ENCODE measurements around the gene ATP8B4.
A peak's percentile ranks its signal among the peaks of the same experiment; 100 is the strongest.
"Not testable (repeated sequence)": the region's sequence is repeated elsewhere in the genome, so short reads cannot be mapped to it uniquely, and the experiment has no call there.

ATP8B4 gene

GRCh38 chr15:49984436-49984835, 134.6 kb downstream of the ATP8B4 start:
- intact Hi-C loops (cut with DNase I), result no loop called here
- DNase-seq, result no peak

DNA sequence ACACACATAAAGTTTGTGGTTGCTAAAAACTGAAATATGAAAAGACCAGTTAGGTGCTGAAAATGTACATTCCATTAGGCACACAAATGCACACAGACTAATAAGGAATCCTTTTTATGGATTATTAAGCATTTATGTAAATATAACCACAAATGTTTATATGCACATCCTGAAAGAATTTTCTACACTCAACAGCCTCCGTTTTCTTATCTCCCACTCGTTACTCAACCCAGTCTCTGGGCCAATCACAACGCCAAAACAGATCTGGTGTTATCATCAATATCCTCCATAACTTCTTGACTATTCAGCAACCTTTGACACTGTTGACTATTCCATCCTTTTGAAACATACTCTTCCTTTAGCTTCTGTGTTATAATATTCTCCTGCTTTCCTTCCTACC, 136.4 kb downstream of the ATP8B4 start:
- intact Hi-C loops (cut with DNase I), result no loop called here
- no peak for DNase-seq

DNA sequence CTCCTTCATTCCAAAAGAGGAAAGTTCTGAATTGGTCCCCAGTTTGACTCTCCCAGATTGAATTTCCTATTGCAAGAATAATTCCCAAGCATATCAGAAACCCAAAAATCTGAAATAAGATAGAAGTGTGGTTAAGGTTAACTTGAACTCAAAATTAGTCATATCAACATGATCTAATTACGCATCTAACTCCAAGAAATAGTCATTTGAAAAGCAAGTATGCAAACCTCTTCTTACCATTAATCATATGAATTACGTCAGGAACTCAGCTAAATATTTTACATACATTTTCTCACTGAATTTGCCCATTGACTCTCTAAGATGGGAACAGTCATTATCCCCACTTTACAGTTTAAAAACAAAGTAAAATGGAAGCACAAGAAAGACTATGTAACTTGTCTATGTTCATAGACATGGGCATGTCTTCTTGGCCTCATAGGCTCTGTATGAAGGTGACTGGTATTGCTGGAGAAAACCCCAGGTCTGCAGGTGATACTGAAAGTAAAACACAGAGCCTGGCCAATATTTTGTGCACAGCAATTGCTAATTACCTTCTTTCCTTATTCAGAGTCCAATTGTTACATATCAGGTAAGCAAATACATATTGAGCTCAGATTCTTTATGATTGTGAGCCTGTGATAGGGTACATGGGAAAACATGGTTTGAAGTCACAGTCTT, 139.2 kb downstream of the ATP8B4 start:
- DNase-seq, result no peak
- intact Hi-C loops (cut with DNase I), result no loop called here

DNA sequence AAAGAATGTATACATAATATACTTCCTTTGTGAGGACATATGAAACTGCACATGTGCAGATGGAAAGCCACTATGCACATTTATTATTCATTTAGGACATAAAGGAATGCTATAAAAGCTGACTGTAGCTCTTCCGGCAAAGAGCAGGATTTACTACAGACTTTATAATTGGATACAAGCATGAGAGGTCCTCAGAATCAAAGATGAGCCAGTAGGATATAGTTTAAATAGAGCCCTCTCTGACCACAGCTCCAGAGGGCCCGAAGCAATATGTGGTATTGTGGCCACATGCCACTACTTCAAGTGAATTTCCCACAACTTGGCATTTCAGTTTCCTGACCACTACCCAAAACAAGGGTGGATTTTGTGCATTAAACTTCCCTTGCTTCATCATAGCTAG, 140.9 kb downstream of the ATP8B4 start:
- DNase-seq, result no peak
- intact Hi-C loops (cut with DNase I), result no loop called here

DNA sequence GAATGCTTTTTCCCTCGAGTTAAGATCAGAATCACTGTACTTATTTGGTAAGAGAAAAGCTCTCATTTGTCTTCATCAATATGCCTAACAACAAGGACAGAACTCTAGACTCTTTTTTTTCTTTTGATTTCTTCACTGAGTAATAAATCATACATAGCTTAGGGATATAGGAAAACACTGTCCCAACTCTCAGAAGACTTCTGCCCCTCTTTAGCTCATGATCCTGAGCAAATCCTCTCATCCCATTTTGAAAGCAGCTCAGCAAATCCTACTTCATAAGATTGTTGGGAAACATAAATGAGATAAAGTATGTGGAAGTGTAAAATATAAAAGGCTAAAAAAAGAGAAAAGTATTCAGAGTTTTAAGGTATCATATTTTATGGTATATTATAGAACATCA, 141.7 kb downstream of the ATP8B4 start:
- intact Hi-C loops (cut with DNase I), result no loop called here

GRCh38 chr15:49964551-49964950, 154.5 kb downstream of the ATP8B4 start:
- DNase-seq, result no peak
- intact Hi-C loops (cut with DNase I), result no loop called here

More for the DNA sequence above, 141.7 kb downstream of the ATP8B4 start:
- no peak for DNase-seq

DNA sequence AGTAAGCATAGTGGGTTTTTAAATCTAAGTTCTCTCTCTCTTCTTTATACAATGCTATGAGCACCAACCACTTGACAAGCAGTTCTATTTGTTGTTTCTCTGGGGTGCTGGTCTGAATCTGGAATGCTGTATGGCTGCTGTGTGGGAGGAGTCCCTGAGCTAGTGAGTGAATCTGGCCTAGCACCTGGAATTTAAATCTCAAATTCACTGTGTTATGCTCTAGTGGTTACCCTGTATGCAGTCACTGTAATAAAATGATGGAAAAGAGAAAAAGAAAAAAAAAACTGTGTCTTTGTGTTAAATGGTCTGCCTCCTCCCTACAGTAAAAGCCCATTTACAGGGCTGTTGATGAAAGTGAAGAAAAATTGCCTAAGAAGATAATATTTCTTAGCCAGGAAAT, 155.0 kb downstream of the ATP8B4 start:
- intact Hi-C loops (cut with DNase I), result no loop called here
- no peak for DNase-seq

GRCh38 chr15:49963033-49963772, 155.8 kb downstream of the ATP8B4 start:
- intact Hi-C loops (cut with DNase I); DNase-seq: not testable (repeated sequence)

GRCh38 chr15:49962044-49962602, 156.9 kb downstream of the ATP8B4 start:
- DNase-seq, result no peak
- intact Hi-C loops (cut with DNase I), result no loop called here

DNA sequence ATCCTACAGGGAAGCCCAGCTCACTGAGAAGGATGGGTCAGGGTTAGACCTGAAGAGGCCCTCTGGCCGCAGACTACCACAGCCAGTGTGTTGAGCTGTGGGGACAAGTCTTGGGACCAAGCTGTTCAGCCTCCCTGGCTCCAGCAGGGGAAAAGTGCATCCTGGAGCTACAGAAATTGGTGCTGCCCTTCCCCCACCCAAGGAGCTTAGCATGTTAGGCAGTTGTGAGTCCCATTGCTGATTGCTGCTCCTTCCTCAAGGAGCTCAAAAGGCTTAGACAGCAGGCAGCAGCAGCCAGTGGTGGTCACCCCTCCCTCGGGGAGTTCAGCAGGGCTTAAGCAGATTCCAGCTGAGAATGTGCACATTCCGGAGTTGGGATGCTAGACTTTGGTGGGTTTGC, 165.6 kb downstream of the ATP8B4 start:
- DNase-seq, result peak in 1 of 10 donors; percentile 70
- intact Hi-C loops (cut with DNase I), result no loop called here

- intact Hi-C loops (cut with DNase I), result no loop called here
These were observed 172.4 kb downstream of the ATP8B4 start for GRCh38 chr15:49946681-49947080.

GRCh38 chr15:49934487-49934886, 184.5 kb downstream of the ATP8B4 start:
- intact Hi-C loops (cut with DNase I), result no loop called here
- no peak for DNase-seq

More at GRCh38 chr15:49946681-49947080, 172.4 kb downstream of the ATP8B4 start:
- no peak for DNase-seq

- intact Hi-C loops (cut with DNase I), result no loop called here
- DNase-seq, result no peak
These were observed 191.7 kb downstream of the ATP8B4 start for GRCh38 chr15:49927189-49927861.

GRCh38 chr15:49926740-49927139, 192.3 kb downstream of the ATP8B4 start:
- intact Hi-C loops (cut with DNase I), result no loop called here
- no peak for DNase-seq

GRCh38 chr15:49923671-49924070, 195.4 kb downstream of the ATP8B4 start:
- DNase-seq, result no peak
- intact Hi-C loops (cut with DNase I), result no loop called here

GRCh38 chr15:49919034-49919433, 200.0 kb downstream of the ATP8B4 start:
- DNase-seq, result no peak

DNA sequence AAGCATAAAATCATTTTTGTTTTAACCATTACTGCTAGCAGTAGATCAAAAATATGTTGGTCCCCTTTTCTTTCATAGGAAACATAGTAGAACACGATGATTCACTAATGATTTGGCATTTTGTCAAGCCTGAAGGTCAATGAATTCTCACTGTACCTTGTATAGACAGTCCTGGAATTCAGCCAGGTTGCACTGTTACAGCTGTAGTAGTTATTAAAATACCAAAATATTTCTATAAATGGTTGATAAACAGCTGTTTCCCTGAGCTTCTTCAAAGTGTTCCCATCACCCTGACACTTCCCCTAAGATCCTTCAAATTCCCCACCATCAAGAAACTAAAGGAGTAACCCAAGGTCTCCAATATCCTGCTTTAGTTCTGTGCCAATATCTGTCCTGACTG, 200.9 kb downstream of the ATP8B4 start:
- DNase-seq, result no peak
- intact Hi-C loops (cut with DNase I), result no loop called here

More at GRCh38 chr15:49919034-49919433, 200.0 kb downstream of the ATP8B4 start:
- intact Hi-C loops (cut with DNase I), result no loop called here

DNA sequence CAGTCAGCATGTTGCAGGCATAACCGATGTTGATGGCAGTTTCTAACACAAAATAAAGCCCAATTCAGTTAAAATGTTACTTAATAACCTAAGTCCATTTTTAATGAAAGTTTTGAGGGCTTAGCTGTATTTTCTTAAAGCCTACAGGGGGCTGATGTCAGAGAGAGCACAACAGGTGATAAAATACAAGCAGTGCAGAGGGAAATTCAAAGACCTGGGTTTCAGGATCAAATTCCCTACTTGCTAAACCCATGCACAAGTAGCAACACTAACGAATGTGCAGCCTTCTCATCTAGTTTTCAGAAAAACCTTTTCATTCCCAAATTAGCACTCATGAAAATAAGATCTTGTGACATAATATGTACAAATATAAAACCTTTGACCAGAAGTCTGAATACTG, 202.0 kb downstream of the ATP8B4 start:
- intact Hi-C loops (cut with DNase I), result no loop called here

DNA sequence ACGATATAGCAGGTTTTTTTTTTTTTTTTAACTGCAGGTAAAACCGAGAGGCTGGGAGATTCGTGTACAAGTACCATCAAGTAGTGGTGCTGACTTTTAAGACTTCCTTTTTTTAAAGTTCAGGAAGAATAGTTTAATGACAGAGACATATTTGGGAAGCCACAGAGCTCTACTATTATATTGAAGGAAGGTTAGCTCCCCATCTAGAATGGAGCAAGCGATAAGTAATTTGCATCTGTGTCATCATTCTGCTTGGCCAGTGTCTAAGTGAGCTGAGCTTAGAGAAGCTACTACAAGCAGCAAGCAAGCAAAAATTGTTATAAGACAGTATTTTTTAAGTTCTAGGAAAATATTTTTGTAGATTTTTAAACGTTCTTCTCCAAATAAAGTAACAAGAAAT, 203.2 kb downstream of the ATP8B4 start:
- no peak for DNase-seq
- intact Hi-C loops (cut with DNase I), result no loop called here

More for the DNA sequence above, 202.0 kb downstream of the ATP8B4 start:
- no peak for DNase-seq

DNA sequence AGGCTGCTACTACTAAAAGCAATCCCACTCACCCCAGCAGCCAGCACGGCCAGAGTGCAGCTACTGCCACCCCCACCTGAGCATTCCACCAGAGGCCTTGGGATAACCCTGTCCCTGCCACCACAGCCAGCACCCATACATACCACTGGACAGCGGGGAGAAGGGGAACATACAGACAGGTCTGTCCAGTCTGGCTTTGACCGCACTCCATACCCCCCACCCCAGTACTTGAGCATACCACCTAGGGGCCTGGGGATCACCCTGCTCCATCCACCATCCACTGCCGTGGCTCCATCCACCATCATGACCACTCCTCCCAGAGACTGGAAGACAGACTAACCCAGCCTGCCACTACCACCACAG, 210.1 kb downstream of the ATP8B4 start:
- DNase-seq, result peak in 1 of 10 donors; percentile 35
- intact Hi-C loops (cut with DNase I), result no loop called here

DNA sequence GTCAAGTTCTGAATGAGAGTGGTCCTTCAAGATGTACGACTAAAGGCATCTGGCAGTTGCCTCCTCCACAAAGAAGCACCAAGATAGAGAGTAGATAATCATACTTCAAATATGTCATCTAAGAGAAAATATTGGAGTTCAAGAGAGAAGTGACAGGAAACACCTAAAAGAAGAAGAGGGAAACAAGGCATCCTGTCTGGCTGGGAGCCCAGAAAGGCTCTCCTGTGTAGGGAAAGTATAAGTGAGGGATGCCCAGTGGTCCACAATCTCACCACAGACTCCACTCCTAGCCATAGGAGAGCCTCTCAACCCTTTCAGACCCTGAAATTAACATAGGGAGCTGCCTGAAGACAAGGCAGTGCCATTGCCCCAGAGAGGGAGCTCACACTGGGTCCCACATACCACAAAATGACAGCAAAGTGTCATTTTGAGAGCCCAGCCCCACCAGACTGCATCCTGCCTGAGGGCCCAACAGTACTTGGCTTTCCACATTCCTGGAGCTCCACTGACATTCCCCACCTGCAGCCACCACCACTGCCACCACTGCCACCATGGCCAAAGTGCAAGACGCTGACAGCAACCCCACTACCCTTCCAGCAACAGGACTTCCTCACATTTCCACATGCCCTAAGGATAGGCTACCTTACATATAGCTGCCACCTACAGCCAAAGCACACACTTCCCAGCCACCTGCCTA, 210.6 kb downstream of the ATP8B4 start:
- intact Hi-C loops (cut with DNase I), result no loop called here
- no peak for DNase-seq

All from posterior cingulate gyrus (tissue), 11 donors.